GM20431 (cell line): ENCODE data around the gene RSRC1.
"Not testable (repeated sequence)": the region's sequence is repeated elsewhere in the genome, so short reads cannot be mapped to it uniquely, and the experiment has no call there.

Experiments used
- in situ Hi-C: fragments of 300-500 bp; cut with MseI, MboI; formaldehyde crosslinking; loops from one replicate; pipeline ENCODE4 v1.15.0; 2020; ENCODE audit warnings: low sequenced_read_pairs; ENCODE audit not compliant: unreplicated experiment

Gene RSRC1

DNA sequence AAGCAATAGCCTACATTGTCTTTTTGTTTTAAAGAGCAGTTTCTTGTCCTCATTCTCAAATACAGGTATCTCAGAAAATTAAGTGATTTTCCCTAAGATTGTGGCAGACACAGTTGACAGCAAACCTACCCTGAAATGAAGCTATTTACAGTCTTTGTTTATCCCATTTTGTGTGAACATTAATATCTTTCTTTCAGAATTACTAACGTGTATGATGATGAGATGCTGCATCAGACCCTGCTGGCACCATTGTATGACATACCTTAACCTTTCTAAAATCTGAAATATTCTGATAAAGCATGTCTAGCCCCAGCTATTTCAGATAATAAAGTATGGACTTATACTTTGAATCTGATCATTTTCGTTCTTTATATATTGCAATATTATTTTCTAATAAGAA lies 185.9 kb downstream of the RSRC1 start:
- in situ Hi-C loops, result no loop called here

DNA sequence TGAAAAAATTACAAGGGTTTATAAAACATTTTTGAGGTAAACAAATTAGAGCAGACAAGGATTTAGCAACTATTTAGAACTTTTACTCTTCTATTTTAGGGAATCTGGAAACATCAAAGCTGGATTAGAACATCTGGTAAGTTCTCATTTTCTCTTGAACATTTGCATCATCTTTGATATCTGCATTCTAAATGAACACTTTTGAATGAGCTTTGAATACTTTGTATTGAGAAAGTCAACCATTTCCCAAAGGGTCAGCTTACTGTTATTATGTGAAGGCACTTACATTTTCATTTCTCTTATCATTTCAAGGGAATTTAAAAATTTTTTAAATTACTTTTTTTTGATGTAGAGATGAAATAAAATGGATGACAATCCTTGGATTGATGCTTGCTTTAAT lies 188.1 kb downstream of the RSRC1 start:
- in situ Hi-C loops, result no loop called here

DNA sequence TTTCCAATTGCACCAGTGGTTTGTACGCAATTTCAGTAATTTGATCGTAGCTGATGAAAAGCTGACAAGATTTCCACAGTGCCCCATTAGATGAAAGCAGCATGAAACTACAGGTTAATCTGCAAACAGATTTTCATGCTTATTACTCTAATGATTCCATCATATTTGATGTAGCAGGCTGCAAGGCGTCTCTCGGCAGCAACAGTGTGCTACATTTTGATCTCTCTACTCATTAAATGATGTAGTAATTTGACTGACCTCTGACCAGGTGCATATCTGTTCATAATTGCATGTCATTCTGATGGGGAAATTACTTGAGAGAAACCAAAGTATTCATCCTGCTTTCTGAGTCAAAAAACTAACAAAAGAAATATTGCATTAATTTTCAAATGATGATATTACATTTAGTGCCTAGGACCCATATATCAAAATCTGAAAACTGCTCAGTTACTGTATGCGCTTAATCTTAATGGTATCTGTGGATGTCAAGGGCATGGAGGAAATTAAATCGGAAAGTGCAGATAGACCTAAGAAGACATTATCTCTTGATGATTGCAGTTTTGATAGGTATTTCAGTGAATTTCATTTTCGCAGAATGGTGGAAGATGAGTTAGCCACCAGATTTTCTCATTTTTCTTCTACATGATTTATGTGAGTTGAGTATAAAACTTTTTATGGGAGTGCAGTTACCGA lies 198.5 kb downstream of the RSRC1 start:
- in situ Hi-C loops, result loop anchor here (25.0 kb wide), 1 partner anchor 446 kb away; no protein-coding TSS in a partner anchor

DNA sequence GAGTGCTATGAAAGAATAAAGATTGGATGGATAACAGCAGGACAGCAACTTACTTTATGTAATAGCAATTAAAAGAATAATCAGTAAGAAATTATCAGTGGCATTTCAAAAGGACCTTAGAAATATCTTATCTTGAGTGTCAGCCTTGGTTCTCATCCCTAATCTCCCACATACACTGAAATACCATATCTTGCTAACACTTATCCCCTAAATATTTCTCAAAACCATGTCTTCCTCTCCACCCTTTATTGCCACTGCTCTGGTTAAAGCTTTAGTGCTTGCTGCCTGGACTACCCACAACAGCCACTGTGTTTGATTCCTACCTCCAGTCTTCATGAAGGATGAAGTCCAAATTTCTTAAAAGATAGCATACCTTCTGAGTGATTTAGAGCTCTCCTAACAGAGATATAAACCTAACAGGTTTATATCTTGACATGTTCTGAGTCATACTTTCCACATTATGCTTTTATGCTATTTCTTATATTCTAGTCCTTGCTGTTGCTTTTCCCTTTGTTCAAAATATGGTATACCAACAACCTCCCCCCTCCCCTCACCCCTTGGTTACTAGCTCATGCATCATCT lies 202.8 kb downstream of the RSRC1 start:
- in situ Hi-C loops, result loop anchor here (25.0 kb wide), 1 partner anchor 450 kb away; no protein-coding TSS in a partner anchor

DNA sequence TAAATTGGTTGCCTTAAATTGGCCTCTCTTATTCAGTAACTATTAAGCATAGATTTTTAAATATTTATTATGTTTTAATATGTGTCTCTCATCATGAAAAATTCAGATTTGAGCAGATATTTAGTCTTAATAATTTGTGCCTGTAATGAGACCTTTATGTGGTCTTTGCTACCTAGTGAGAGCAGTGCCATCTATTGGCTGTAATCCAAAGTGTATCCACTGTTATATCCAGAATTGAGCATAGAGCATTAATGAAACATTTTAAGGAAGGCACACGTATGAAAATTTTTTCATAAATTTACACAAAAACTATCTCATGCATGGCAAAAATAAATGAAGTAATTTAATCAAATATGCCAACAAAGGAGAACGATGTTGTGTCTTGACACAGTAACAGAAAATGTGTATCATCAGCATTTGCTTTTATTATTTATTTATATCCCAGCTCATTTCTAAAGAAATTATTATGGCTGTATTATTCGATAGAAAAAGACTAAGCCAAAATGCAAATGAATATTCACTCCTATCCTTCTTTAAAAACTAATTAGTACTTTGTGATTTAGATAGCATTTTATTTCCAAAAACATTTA lies 203.5 kb downstream of the RSRC1 start:
- in situ Hi-C loops, result loop anchor here (25.0 kb wide), 1 partner anchor 451 kb away; no protein-coding TSS in a partner anchor

- in situ Hi-C loops, result loop anchor here (25.0 kb wide), 1 partner anchor 452 kb away; no protein-coding TSS in a partner anchor
Observed at GRCh38 chr3:158314426-158315357, 204.8 kb downstream of the RSRC1 start.

DNA sequence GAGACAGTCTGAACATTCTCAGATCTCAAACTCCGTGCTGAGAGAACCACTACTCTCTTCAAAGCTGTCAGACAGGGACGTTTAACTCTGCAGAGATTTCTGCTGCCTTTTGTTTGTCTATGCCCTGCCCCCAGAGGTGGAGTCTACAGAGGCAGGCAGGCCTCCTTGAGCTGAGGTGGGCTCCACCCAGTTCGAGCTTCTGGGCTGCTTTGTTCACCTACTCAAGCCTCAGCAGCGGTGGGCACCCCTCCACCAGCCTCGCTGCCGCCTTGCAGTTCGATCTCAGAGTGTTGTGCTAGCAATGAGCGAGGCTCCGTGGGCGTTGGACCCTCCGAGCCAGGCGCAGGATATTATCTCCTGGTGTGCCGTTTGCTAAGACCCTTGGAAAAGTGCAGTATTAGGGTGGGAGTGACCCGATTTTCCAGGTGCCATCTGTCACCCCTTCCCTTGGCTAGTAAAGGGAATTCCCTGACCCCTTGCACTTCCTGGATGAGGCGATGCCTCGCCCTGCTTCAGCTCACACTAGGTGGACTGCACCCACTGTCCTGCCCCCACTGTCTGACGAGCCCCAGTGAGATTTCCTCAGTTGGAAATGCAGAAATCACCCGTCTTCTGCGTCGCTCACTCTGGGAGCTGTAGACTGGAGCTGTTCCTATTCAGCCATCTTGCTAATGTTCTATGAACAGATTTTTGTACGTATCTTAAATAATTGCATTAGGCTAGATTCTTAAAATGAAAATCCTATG lies 220.0 kb downstream of the RSRC1 start:
- in situ Hi-C loops, result not testable (repeated sequence)

DNA sequence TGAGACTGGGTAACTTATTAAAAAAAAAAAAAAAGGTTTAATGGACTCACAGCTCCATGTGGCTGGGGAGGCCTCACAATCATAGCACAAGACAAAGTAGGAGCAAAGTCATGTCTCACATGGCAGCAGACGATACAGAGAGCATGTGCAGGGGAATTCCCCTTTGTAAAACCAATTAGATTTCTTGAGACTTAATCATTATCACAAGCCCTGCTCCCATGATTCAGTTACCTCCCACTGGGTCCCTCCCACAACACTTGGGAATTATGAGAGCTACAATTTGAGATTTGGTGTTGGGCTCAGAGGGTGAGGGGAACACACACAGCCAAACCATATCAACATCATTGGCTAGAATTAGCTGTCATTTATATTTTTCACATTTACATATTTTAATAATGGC lies 221.0 kb downstream of the RSRC1 start:
- in situ Hi-C loops, result no loop called here

DNA sequence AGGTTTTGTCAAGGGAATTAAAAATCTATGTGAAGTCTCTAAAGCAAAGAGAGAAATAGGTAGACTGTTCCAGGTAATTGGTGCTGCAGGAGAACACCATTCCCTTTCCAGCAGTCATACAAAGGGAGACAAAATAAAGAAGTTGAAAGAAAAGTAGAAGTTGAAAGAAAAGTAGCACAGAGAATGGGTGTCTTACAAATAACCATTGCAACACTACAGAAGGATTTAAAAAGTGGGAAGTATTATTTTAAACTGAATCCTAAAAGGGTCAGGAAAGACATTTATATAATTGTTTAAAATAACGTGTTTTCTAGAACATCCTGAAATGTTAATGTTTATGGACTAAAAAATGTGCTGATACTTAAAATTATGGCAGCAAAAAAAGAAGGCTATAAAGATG lies 223.8 kb downstream of the RSRC1 start:
- in situ Hi-C loops, result no loop called here

GRCh38 chr3:158337110-158337509 lies 227.2 kb downstream of the RSRC1 start:
- in situ Hi-C loops, result no loop called here

GRCh38 chr3:158339638-158340037 lies 229.7 kb downstream of the RSRC1 start:
- in situ Hi-C loops, result no loop called here

DNA sequence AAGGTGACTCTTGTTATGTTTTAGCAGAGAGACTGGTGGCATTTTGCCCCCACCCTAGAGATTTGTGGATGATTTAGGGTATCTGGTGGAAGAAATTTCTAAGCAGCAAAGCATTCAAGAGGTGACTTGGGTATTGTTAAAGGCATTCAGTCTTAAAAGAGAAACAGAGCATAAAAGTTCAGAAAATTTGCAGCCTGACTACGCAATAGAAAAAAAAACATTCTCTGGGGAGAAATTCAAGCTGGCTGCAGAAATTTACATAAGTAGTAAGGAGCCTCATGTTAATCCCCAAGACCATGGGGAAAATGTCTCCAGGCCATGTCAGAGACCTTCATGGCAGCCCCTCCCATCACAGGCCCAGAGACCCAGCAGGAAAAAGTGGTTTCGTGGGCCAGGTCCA lies 231.1 kb downstream of the RSRC1 start:
- in situ Hi-C loops, result not testable (repeated sequence)

- in situ Hi-C loops, result no loop called here
Observed at GRCh38 chr3:158347966-158348365, 238.1 kb downstream of the RSRC1 start.

DNA sequence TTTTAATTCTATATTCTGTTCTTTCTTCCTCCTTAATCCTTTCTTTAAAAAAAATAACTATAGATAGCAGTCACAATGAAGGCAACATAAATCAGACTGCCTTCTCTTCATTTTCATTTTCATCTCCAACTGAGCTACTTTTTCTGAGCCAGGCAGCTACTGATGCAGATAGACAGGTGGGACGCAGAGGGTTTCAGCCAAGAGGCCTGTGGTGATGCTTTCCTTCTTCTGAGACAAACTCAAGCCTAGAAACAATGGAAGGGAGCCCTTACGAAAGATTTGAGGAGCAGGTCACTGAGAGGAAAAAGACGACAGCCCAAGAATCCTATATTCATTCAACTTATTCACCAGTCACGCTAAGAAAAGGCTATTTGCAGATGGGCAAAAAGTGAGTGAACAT lies 241.1 kb downstream of the RSRC1 start:
- in situ Hi-C loops, result no loop called here

GRCh38 chr3:158352551-158352950 lies 242.7 kb downstream of the RSRC1 start:
- in situ Hi-C loops, result no loop called here

DNA sequence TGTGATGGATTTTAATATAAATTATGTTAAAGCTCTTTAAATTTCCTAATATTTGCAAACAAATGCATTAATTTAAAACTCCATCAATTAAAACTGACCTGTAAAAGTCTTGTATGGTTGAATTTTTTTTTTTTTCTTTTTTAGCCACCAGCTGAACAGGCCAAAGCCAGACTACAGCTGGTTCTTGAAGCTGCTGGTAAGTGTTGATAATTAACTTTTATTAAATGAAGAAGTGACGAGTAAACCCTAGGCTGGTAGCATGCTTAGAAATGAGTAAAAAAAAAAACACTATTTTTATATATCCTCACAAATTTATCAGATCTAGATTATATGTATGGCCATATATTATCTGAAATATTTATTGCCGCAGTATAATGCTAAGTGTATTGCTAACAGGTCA lies 244.8 kb downstream of the RSRC1 start:
- in situ Hi-C loops, result no loop called here

- in situ Hi-C loops, result no loop called here
Observed at GRCh38 chr3:158355623-158356588, 246.0 kb downstream of the RSRC1 start.

DNA sequence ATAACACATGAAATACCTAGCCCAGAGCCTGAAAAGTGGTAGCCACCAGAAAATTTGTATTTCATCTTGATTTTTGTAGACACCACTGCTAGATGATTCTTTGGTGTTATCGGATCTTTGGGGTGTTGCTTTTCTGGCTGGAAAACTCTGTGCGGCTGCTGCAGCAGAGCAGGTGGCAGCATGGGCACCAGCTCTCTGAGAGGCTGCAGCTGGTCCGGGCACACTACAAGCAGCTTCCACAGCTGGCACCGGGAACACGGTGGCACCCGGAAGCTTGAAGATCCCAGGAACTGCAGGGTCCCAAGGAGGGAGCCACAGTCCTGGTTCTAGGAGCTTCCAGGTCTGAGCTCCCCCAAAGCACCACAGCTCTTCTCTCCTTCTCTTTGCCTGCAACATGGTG lies 249.4 kb downstream of the RSRC1 start:
- in situ Hi-C loops, result no loop called here
